Measurements from ENCODE around the gene HDAC4. TPM values are rescaled to one million over a fixed set of nuclear protein-coding genes. Genes with fewer than 3 reads are reported as not detected.

The HDAC4 gene
- total RNA-seq, 6 donors from 2014 or later: 16.1 to 108 (median 45.0) TPM

DNA sequence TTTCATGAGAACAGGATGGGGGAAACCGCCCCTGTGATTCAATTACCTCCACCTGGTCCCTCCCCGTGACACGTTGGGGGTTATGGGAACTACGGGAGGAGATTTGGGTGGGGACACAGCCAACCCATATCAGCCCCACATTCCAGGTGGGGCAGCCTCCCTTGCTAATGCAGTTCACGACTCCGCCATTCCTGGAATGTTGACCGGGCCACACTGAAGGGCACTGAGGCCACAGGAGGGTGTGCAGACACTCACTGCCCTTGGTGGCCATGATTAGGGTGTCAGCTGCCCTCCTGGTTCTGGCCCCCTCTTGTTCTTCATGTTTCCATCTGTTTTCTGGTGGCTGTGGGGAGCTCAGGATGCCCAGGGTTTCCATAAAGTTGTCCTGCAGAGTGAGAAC, 376.6 kb downstream of the HDAC4 start:
- no peaks in the 10 kb centered on the region for H3K36me3 ChIP-seq
- no peak overlapping the region for H3K4me3 ChIP-seq
- no peak overlapping the region for H3K27ac ChIP-seq
- ATAC-seq (ENCODE audit: low FRiP score in 2 of 2): no peak
- H3K9me3 ChIP-seq: no peaks in the 10 kb centered on the region
- H3K4me1 ChIP-seq: no peaks in the 10 kb centered on the region
- TF ChIP-seq POLR2A (IDR thresholded peaks at IDR 0.05) (no peak), CTCF (IDR thresholded peaks at IDR 0.05) (no peak), POLR2AphosphoS5 (IDR thresholded peaks at IDR 0.05) (no peak), EP300 (IDR thresholded peaks at IDR 0.05) (no peak)
- DNase-seq: no peak
- 83 to 90% methylated on average over 7 of the region's 7 CpGs for WGBS, 2 donors
- no peaks in the 10 kb centered on the region for H3K27me3 ChIP-seq

DNA sequence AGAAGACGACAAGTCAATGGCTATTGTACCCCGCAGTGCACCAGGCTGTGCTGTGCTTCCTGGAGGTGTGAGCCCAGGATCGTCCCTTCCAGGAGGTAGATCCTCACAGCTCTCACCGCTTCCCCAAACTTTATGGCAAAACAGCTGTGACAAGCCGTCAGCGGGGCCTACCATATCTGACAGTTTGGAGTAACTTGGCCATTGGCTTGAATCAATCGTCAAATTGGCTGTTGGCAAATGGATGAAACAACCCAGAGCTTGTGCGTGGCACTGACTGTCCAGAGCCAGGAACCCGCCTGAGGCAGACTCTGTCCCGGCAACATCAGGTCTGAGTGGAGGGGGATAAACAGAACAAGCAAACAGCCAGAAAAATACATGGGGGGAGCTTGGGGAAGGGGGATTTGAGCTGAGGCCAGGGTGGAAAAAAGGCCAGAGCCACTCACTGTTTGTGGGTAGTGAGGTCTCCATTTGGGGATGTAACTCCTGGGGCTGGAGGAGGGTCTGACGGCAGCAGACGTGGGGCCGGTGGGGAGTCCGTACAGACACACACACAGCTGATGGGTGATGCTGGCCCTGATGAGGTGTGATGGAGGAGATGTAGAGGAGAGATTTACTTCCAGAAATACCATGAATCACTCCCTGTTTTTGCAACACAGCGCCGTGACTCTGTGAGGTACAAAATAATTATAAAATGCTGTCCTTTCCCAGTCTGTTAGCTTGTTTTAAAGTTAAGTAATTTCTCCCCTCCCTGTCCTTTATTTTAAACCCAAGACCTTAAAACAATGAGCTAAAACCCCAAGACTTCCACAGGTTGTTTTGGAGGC, 378.2 kb downstream of the HDAC4 start:
- no peaks in the 10 kb centered on the region for H3K9me3 ChIP-seq
- H3K4me1 ChIP-seq: no peaks in the 10 kb centered on the region
- no peaks in the 10 kb centered on the region for H3K36me3 ChIP-seq
- DNase-seq: no peak
- H3K27me3 ChIP-seq: no peaks in the 10 kb centered on the region
- TF ChIP-seq EP300 (IDR thresholded peaks at IDR 0.05): no peak
- no peak for TF ChIP-seq POLR2A (IDR thresholded peaks at IDR 0.05)
- no peak for TF ChIP-seq POLR2AphosphoS5 (IDR thresholded peaks at IDR 0.05)
- TF ChIP-seq CTCF (IDR thresholded peaks at IDR 0.05): no peak
- ATAC-seq (ENCODE audit: low FRiP score in 2 of 2): no peak
- no peak overlapping the region for H3K27ac ChIP-seq
- no peak overlapping the region for H3K4me3 ChIP-seq
- WGBS, 2 donors: 86 to 91% methylated on average over 15 to 16 of the region's 16 CpGs

DNA sequence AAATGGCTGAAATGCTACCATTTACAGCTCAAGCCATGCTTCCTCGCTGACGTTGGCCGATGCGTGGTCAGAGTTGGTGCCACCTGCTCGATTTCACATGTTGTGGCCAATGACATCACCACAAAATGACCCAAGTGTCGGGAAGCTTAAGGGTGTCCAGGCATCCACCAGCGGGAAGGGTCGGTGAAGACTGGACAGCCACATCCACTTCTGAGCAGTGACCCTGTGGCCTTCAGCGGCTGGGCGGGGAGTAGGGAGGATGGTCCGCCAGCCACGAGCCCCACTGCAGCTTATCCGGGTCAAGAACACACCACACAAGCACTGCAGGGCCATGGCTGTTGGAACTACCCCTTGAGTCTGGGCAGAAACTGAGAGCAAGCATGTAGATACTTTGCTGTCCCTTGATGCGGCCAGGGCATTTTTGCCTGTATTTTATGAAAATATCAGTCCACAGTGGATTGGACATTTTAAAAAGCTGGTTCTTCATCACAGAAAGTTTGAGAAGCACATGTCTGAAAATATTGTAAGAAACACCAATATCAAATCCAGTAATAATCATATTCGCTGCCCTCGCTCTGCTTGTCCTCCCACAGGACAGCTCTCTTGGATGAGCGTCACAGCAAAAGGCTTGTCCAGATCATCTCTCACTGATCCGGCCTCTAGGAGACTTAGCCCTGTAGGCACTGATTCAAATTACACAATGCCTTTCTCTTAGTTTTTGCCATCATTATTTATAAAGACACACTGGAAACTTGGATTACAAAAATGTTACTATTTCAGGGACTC, 379.0 kb downstream of the HDAC4 start:
- Histone ChIP-seq H3K27ac (no peak overlapping the region), H3K4me1 (no peaks in the 10 kb centered on the region), H3K27me3 (no peaks in the 10 kb centered on the region), H3K4me3 (no peak overlapping the region), H3K36me3 (no peaks in the 10 kb centered on the region), H3K9me3 (no peaks in the 10 kb centered on the region)
- DNase-seq (peak in 1 of 2 donors; percentile 39), ATAC-seq (ENCODE audit: low FRiP score in 2 of 2) (no peak)
- WGBS, 2 donors: 82 to 87% methylated on average over 14 to 18 of the region's 18 CpGs
- TF ChIP-seq CTCF (IDR thresholded peaks at IDR 0.05) (no peak), EP300 (IDR thresholded peaks at IDR 0.05) (no peak), POLR2AphosphoS5 (IDR thresholded peaks at IDR 0.05) (no peak), POLR2A (IDR thresholded peaks at IDR 0.05) (no peak)

- Histone ChIP-seq H3K27me3 (no peaks in the 10 kb centered on the region), H3K4me3 (no peak overlapping the region), H3K4me1 (no peaks in the 10 kb centered on the region), H3K27ac (no peak overlapping the region), H3K9me3 (no peaks in the 10 kb centered on the region), H3K36me3 (no peaks in the 10 kb centered on the region)
- ATAC-seq (ENCODE audit: low FRiP score in 2 of 2): no peak
- no peak for TF ChIP-seq EP300 (IDR thresholded peaks at IDR 0.05)
- TF ChIP-seq CTCF (IDR thresholded peaks at IDR 0.05): no peak
- TF ChIP-seq POLR2A (IDR thresholded peaks at IDR 0.05): no peak
- no peak for TF ChIP-seq POLR2AphosphoS5 (IDR thresholded peaks at IDR 0.05)
- no peak for DNase-seq
- WGBS, 2 donors: 58 to 72% methylated on average over 6 of the region's 6 CpGs
These were observed 379.6 kb downstream of the HDAC4 start for GRCh38 chr2:239021224-239021623.
